ENCODE data around the gene TAF1L. TPM values are rescaled to one million over a fixed set of nuclear protein-coding genes. Genes with fewer than 3 reads are reported as not detected.

TAF1L gene
- polyA plus RNA-seq (2011; rRNA removed) (0.01 TPM in 1 of 2 replicates, not detected in the other), polyA minus RNA-seq (2011; rRNA and poly(A)+ RNA removed) (not detected in 2 replicates)

GRCh38 chr9:32635362-32635761 lies at the start of gene TAF1L:
Gene TAF1L, minus strand, starts transcription at chr9:32635669. Its CDS starts 90 bp downstream, at chr9:32635579.
- DNase-seq (ENCODE audit: low read depth, low spot score), result no peak
- Histone ChIP-seq H3K27ac (ENCODE audit: low read depth, low read length) (no peak within 1 kb of the TSS), H3K9me3 (ENCODE audit: control insufficient read depth, insufficient read depth, low read length) (no peaks in the 10 kb centered on the region; the same call in 1 of the 2 replicates), H3K4me3 (ENCODE audit: low read depth, low read length) (no peak within 1 kb of the TSS), H3K27me3 (ENCODE audit: control insufficient read depth, insufficient read depth, low read length) (no peaks in the 10 kb centered on the region)
- ChIA-PET CTCF (no interaction called here), POLR2A (no interaction called here)
- TF ChIP-seq CTCF (IDR thresholded peaks at IDR 0.05; ENCODE audit: low read depth, low read length), result no peak

- TF ChIP-seq CTCF (IDR thresholded peaks at IDR 0.05; ENCODE audit: low read depth, low read length), result no peak
- ChIA-PET CTCF (no interaction called here), POLR2A (no interaction called here)
- Histone ChIP-seq H3K9me3 (ENCODE audit: control insufficient read depth, insufficient read depth, low read length) (peaks cover 4% of the 10 kb centered on the region), H3K4me3 (ENCODE audit: low read depth, low read length) (no peak overlapping the region), H3K27me3 (ENCODE audit: control insufficient read depth, insufficient read depth, low read length) (no peaks in the 10 kb centered on the region), H3K27ac (ENCODE audit: low read depth, low read length) (no peak overlapping the region)
- no peak for DNase-seq (ENCODE audit: low read depth, low spot score)
Observed at GRCh38 chr9:32681751-32682150, 46.3 kb upstream of the TAF1L start.

GRCh38 chr9:32677931-32678330 lies 42.5 kb upstream of the TAF1L start:
- no peak overlapping the region for H3K27ac ChIP-seq (ENCODE audit: low read depth, low read length)
- no peak for TF ChIP-seq CTCF (IDR thresholded peaks at IDR 0.05; ENCODE audit: low read depth, low read length)
- H3K4me3 ChIP-seq (ENCODE audit: low read depth, low read length), result no peak overlapping the region
- ChIA-PET POLR2A (no interaction called here), CTCF (no interaction called here)
- H3K9me3 ChIP-seq (ENCODE audit: control insufficient read depth, insufficient read depth, low read length), result no peaks in the 10 kb centered on the region
- DNase-seq (ENCODE audit: low read depth, low spot score), result no peak
- no peaks in the 10 kb centered on the region for H3K27me3 ChIP-seq (ENCODE audit: control insufficient read depth, insufficient read depth, low read length)

GRCh38 chr9:32672469-32672868 lies 37.0 kb upstream of the TAF1L start:
- ChIA-PET POLR2A (no interaction called here), CTCF (no interaction called here)
- no peak for TF ChIP-seq CTCF (IDR thresholded peaks at IDR 0.05; ENCODE audit: low read depth, low read length)
- H3K27ac ChIP-seq (ENCODE audit: low read depth, low read length), result no peak overlapping the region
- peak; percentile 30 for DNase-seq (ENCODE audit: low read depth, low spot score)
- no peak overlapping the region for H3K4me3 ChIP-seq (ENCODE audit: low read depth, low read length)
- H3K9me3 ChIP-seq (ENCODE audit: control insufficient read depth, insufficient read depth, low read length), result no peaks in the 10 kb centered on the region
- no peaks in the 10 kb centered on the region for H3K27me3 ChIP-seq (ENCODE audit: control insufficient read depth, insufficient read depth, low read length)

GRCh38 chr9:32671333-32671732 lies 35.9 kb upstream of the TAF1L start:
- H3K27me3 ChIP-seq (ENCODE audit: control insufficient read depth, insufficient read depth, low read length), result no peaks in the 10 kb centered on the region
- ChIA-PET POLR2A (no interaction called here), CTCF (interaction anchor here (1.2 kb wide), 1 partner anchor 292 kb away, joined by 3 read pairs; no protein-coding TSS in a partner anchor)
- no peak overlapping the region for H3K27ac ChIP-seq (ENCODE audit: low read depth, low read length)
- no peak overlapping the region for H3K4me3 ChIP-seq (ENCODE audit: low read depth, low read length)
- TF ChIP-seq CTCF (IDR thresholded peaks at IDR 0.05; ENCODE audit: low read depth, low read length), result no peak
- DNase-seq (ENCODE audit: low read depth, low spot score), result no peak
- H3K9me3 ChIP-seq (ENCODE audit: control insufficient read depth, insufficient read depth, low read length), result no peaks in the 10 kb centered on the region
